ENCODE data around the gene PRKN. TPM values are rescaled to one million over a fixed set of nuclear protein-coding genes. Genes with fewer than 3 reads are reported as not detected.

Gene PRKN
- total and polyA plus RNA-seq, 10 donors: 0.23 to 14.1 (median 7.0) TPM

DNA sequence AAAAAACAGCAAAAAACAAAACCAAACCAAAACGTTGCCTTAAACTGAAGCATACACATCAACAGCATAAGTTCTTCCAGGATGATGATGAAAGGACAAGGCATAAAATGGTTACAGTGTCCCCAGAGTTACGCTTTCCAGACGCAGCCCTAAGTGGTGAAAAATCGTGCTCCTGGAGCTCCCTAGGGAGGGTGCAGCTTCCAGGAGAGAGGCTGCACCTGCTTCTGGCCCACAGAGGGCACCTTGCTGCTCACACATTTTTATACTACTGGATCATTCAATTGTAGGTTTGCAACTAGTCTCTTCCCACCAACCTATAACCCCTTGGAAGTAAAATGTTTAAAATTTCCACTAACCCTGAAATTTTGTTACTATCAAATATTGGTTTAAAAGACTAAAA lies 115.0 kb downstream of the PRKN start:
- DNase-seq: no peak
- no peaks in the 10 kb centered on the region for H3K9me3 ChIP-seq
- H3K27me3 ChIP-seq (replicated peaks in 1 of 7): no peaks in the 10 kb centered on the region
- intact Hi-C loops (cut with DNase I; ENCODE audit: low total_unique reads): no loop called here
- H3K4me1 ChIP-seq: no peaks in the 10 kb centered on the region
- WGBS, 5 donors: 61 to 82% (median 67%) methylated on average over 4 of the region's 4 CpGs
- TF ChIP-seq POLR2A (IDR thresholded peaks at IDR 0.05) (no peak), POLR2AphosphoS5 (IDR thresholded peaks at IDR 0.05) (no peak)
- TF ChIP-seq, protein P1, sequence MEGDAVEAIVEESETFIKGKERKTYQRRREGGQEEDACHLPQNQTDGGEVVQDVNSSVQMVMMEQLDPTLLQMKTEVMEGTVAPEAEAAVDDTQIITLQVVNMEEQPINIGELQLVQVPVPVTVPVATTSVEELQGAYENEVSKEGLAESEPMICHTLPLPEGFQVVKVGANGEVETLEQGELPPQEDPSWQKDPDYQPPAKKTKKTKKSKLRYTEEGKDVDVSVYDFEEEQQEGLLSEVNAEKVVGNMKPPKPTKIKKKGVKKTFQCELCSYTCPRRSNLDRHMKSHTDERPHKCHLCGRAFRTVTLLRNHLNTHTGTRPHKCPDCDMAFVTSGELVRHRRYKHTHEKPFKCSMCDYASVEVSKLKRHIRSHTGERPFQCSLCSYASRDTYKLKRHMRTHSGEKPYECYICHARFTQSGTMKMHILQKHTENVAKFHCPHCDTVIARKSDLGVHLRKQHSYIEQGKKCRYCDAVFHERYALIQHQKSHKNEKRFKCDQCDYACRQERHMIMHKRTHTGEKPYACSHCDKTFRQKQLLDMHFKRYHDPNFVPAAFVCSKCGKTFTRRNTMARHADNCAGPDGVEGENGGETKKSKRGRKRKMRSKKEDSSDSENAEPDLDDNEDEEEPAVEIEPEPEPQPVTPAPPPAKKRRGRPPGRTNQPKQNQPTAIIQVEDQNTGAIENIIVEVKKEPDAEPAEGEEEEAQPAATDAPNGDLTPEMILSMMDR (IDR thresholded peaks at IDR 0.05 in 8 of 11, conservative IDR thresholded peaks at IDR 0.05 in 3 of 11): no peak
- H3K36me3 ChIP-seq: no peaks in the 10 kb centered on the region
- H3K27ac ChIP-seq: no peak overlapping the region
- no peak overlapping the region for H3K4me3 ChIP-seq

DNA sequence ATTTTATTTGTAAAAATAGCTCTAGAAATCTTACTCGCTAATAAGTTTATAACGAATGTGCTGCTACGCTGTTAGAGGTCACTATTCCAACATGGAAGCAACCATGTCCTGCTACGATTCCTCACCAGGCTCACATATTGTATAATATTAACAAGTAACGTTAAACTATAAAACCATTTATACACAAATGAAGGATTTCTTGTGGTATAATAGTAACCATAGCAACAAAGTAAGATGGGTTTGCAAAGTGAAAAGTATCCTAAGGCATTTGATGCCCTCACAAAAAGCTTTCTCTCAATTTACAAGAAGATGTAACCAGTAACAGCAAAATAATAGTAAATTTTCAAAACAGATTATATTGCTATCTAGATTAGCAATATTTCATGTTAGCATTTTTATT lies 117.2 kb downstream of the PRKN start:
- 89 to 96% (median 94%) methylated on average over 5 of the region's 5 CpGs for WGBS, 5 donors
- TF ChIP-seq, protein P1 (IDR thresholded peaks at IDR 0.05 in 8 of 11, conservative IDR thresholded peaks at IDR 0.05 in 3 of 11): no peak
- TF ChIP-seq POLR2AphosphoS5 (IDR thresholded peaks at IDR 0.05): no peak
- TF ChIP-seq POLR2A (IDR thresholded peaks at IDR 0.05): no peak
- H3K27me3 ChIP-seq (replicated peaks in 1 of 7): no peaks in the 10 kb centered on the region
- intact Hi-C loops (cut with DNase I; ENCODE audit: low total_unique reads): no loop called here
- no peaks in the 10 kb centered on the region for H3K4me1 ChIP-seq
- no peaks in the 10 kb centered on the region for H3K36me3 ChIP-seq
- DNase-seq: no peak
- no peak overlapping the region for H3K27ac ChIP-seq
- H3K9me3 ChIP-seq: no peaks in the 10 kb centered on the region
- no peak overlapping the region for H3K4me3 ChIP-seq

DNA sequence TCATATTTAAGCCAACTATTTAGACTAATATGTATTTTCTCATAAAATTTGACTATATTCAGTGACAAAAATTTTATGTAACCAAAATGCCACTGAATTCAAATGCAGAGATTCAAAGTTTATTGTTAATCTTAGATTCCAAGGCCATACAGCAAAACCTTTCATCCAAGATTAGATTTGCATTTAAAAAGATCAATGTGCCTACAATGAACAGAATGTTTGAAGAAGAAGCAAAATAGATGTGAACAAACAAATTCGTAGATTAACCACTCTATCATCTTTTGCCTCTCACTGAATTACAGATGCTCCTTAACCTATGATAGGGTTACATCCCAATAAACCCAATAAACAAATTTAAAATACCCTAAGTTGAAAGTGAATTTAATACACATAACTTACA lies 121.7 kb downstream of the PRKN start:
- no peaks in the 10 kb centered on the region for H3K27me3 ChIP-seq (replicated peaks in 1 of 7)
- H3K27ac ChIP-seq: no peak overlapping the region
- H3K36me3 ChIP-seq: no peaks in the 10 kb centered on the region
- H3K4me3 ChIP-seq: no peak overlapping the region
- H3K4me1 ChIP-seq: no peaks in the 10 kb centered on the region
- intact Hi-C loops (cut with DNase I; ENCODE audit: low total_unique reads): no loop called here
- 67 to 91% (median 77%) methylated on average over 1 of the region's 1 CpG for WGBS, 5 donors
- H3K9me3 ChIP-seq: no peaks in the 10 kb centered on the region
- DNase-seq: no peak
- TF ChIP-seq POLR2AphosphoS5 (IDR thresholded peaks at IDR 0.05) (no peak), POLR2A (IDR thresholded peaks at IDR 0.05) (no peak)
- TF ChIP-seq, protein P1 (IDR thresholded peaks at IDR 0.05 in 8 of 11, conservative IDR thresholded peaks at IDR 0.05 in 3 of 11): no peak

DNA sequence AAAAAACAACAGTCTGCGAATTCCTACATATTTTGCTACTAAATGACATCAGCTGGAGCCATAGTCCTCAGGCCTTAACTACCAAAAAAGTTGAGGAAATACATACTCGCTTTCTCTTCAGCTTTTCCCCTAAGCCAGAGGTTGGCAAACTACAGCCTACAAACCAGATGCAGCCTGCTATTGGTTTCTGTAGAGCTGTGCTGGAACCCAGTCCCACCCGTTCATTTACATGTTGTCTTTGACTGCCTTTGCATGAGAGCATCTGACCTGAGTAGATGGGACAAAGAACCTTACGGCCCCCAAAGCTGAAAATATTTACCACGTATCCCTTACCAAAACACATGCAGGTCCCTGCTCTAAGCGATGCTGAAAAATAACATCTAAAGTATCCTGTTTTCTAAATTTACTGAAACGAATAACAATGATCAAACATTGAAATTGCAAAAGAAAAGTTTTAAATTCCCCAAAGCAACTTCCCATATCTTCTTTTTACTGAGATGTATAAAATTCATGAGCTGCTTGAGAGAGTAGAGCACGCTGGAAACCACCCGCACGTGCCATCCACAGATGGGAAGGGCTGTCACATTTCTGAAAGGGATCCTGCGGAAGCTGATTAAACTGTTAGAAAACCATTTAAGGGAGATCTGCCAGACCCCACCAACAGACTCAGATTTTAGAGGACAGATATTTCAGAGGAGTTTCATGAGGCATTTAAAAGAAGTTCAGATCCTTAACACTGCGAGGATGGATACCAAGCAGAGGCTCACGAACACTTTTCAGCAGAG lies 124.1 kb downstream of the PRKN start:
- Histone ChIP-seq H3K4me3 (no peak overlapping the region), H3K9me3 (no peaks in the 10 kb centered on the region), H3K4me1 (no peaks in the 10 kb centered on the region), H3K36me3 (no peaks in the 10 kb centered on the region), H3K27ac (no peak overlapping the region), H3K27me3 (replicated peaks in 1 of 7) (no peaks in the 10 kb centered on the region)
- intact Hi-C loops (cut with DNase I; ENCODE audit: low total_unique reads): no loop called here
- DNase-seq: no peak
- WGBS, 5 donors: 88 to 94% (median 92%) methylated on average over 13 of the region's 13 CpGs
- no peak for TF ChIP-seq POLR2AphosphoS5 (IDR thresholded peaks at IDR 0.05)
- TF ChIP-seq, protein P1 (IDR thresholded peaks at IDR 0.05 in 8 of 11, conservative IDR thresholded peaks at IDR 0.05 in 3 of 11): no peak
- no peak for TF ChIP-seq POLR2A (IDR thresholded peaks at IDR 0.05)
